ENCODE measurements around the gene ATF2. TPM values are rescaled to one million over a fixed set of nuclear protein-coding genes. Genes with fewer than 3 reads are reported as not detected.

ATF2 gene
- total and polyA plus RNA-seq, 2 donors (not counting 1 experiment from before 2014, with no cell fraction given): 23.6 to 66.8 TPM

- H4K20me1 ChIP-seq (ENCODE audit: control insufficient read depth, insufficient read depth, low read length, poor library complexity, severe bottlenecking): no peaks in the 10 kb centered on the region
- H3K9ac ChIP-seq (ENCODE audit: low read length): no peak overlapping the region
- CTCF ChIA-PET: interaction anchor here (1.5 kb wide), 1 partner anchor 9 kb away, joined by 4 read pairs; no protein-coding TSS in a partner anchor
- H3K27me3 Mint-ChIP-seq: no peaks in the 10 kb centered on the region
- H3K4me3 Mint-ChIP-seq: no peak overlapping the region
- no peaks in the 10 kb centered on the region for H3K9me3 Mint-ChIP-seq (ENCODE audit: insufficient read depth)
- no peak overlapping the region for H2AFZ ChIP-seq (ENCODE audit: insufficient read depth, low read depth, low read length, poor library complexity, severe bottlenecking)
- no peaks in the 10 kb centered on the region for H3K36me3 ChIP-seq (replicated peaks in 1 of 2; ENCODE audit: control extremely low read depth in 1 of 2, control insufficient read depth in 1 of 2, extremely low read depth in 1 of 2, insufficient read depth in 2 of 2, low read length in 1 of 2)
- H3K4me3 ChIP-seq (ENCODE audit: control extremely low read depth in 1 of 5, extremely low read depth in 1 of 5, insufficient read depth in 1 of 5, low read depth in 2 of 5, low read length in 4 of 5): no peak overlapping the region
- H3K4me1 ChIP-seq (ENCODE audit: control insufficient read depth in 2 of 2, insufficient read depth in 2 of 2, low read length in 2 of 2): no peaks in the 10 kb centered on the region
- POLR2A ChIA-PET: interaction anchor here (0.6 kb wide), 1 partner anchor 566 kb away, joined by 3 read pairs; no protein-coding TSS in a partner anchor
- H3K79me2 ChIP-seq (ENCODE audit: control insufficient read depth, insufficient read depth, low read length): no peaks in the 10 kb centered on the region
- no peaks in the 10 kb centered on the region for H3K27me3 ChIP-seq (replicated peaks in 1 of 4; ENCODE audit: control extremely low read depth in 1 of 4, control insufficient read depth in 3 of 4, insufficient read depth in 4 of 4, low read length in 3 of 4)
- H3K27ac Mint-ChIP-seq: no peak overlapping the region
- ATAC-seq (ENCODE audit: low read depth): no peak
- H3K4me1 Mint-ChIP-seq: peaks cover 9% of the 10 kb centered on the region
- TF ChIP-seq EZH2 (IDR thresholded peaks at IDR 0.05; ENCODE audit: borderline replicate concordance, insufficient read depth, low read depth, low read length, poor library complexity, severe bottlenecking): no peak
- no peak for TF ChIP-seq CTCF (IDR thresholded peaks at IDR 0.05)
- WGBS (ENCODE audit: insufficient coverage): 91% methylated on average over 4 of the region's 5 CpGs
- DNase-seq: no peak
- intact Hi-C loops (cut with micrococcal nuclease): no loop called here
- H3K4me2 ChIP-seq (replicated peaks; ENCODE audit: low read depth, low read length, poor library complexity, severe bottlenecking): no peak overlapping the region
- H3K27ac ChIP-seq (ENCODE audit: low read length in 2 of 2): no peak overlapping the region
- H3K9me3 ChIP-seq (ENCODE audit: control extremely low read depth in 1 of 3, control insufficient read depth in 2 of 3, insufficient read depth in 1 of 3, low read length in 2 of 3): no peaks in the 10 kb centered on the region
Observed at GRCh38 chr2:175039031-175039430, 129.0 kb downstream of the ATF2 start.

GRCh38 chr2:175037941-175038340 lies 130.1 kb downstream of the ATF2 start:
- H3K9me3 Mint-ChIP-seq (ENCODE audit: insufficient read depth): no peaks in the 10 kb centered on the region
- Histone ChIP-seq H3K4me3 (ENCODE audit: control extremely low read depth in 1 of 5, extremely low read depth in 1 of 5, insufficient read depth in 1 of 5, low read depth in 2 of 5, low read length in 4 of 5) (no peak overlapping the region), H3K9me3 (ENCODE audit: control extremely low read depth in 1 of 3, control insufficient read depth in 2 of 3, insufficient read depth in 1 of 3, low read length in 2 of 3) (no peaks in the 10 kb centered on the region), H2AFZ (ENCODE audit: insufficient read depth, low read depth, low read length, poor library complexity, severe bottlenecking) (no peak overlapping the region), H3K9ac (ENCODE audit: low read length) (no peak overlapping the region), H3K79me2 (ENCODE audit: control insufficient read depth, insufficient read depth, low read length) (no peaks in the 10 kb centered on the region), H4K20me1 (ENCODE audit: control insufficient read depth, insufficient read depth, low read length, poor library complexity, severe bottlenecking) (no peaks in the 10 kb centered on the region), H3K27me3 (replicated peaks in 1 of 4; ENCODE audit: control extremely low read depth in 1 of 4, control insufficient read depth in 3 of 4, insufficient read depth in 4 of 4, low read length in 3 of 4) (no peaks in the 10 kb centered on the region), H3K4me1 (ENCODE audit: control insufficient read depth in 2 of 2, insufficient read depth in 2 of 2, low read length in 2 of 2) (no peaks in the 10 kb centered on the region), H3K36me3 (replicated peaks in 1 of 2; ENCODE audit: control extremely low read depth in 1 of 2, control insufficient read depth in 1 of 2, extremely low read depth in 1 of 2, insufficient read depth in 2 of 2, low read length in 1 of 2) (no peaks in the 10 kb centered on the region), H3K27ac (ENCODE audit: low read length in 2 of 2) (no peak overlapping the region), H3K4me2 (replicated peaks; ENCODE audit: low read depth, low read length, poor library complexity, severe bottlenecking) (no peak overlapping the region)
- ATAC-seq (ENCODE audit: low read depth): no peak
- H3K27me3 Mint-ChIP-seq: no peaks in the 10 kb centered on the region
- H3K4me3 Mint-ChIP-seq: no peak overlapping the region
- ChIA-PET CTCF (interaction anchor here (1.0 to 1.5 kb wide), 3 partner anchors 11 to 140 kb away, joined by 3 to 5 read pairs (median 5); no protein-coding TSS in a partner anchor), POLR2A (no interaction called here)
- no CpG with 5 or more reads among the region's 2 CpGs for WGBS (ENCODE audit: insufficient coverage)
- peaks cover 4% of the 10 kb centered on the region for H3K4me1 Mint-ChIP-seq
- intact Hi-C loops (cut with micrococcal nuclease): no loop called here
- TF ChIP-seq EZH2 (IDR thresholded peaks at IDR 0.05; ENCODE audit: borderline replicate concordance, insufficient read depth, low read depth, low read length, poor library complexity, severe bottlenecking): no peak
- TF ChIP-seq CTCF (IDR thresholded peaks at IDR 0.05): no peak
- DNase-seq: no peak
- H3K27ac Mint-ChIP-seq: no peak overlapping the region
